Duodenal mucosa (tissue), 2 donors: ENCODE data around the gene SREBF1.
A peak's percentile ranks its signal among the peaks of the same experiment; 100 is the strongest.

Experiments used
- H3K27ac ChIP-seq: one replicate; pipeline ENCODE4 v1.7.0; 2013; ENCODE audit warnings: low read depth, low read length
- H3K27me3 ChIP-seq, 2 donors: one replicate each; pipeline ENCODE4 v1.7.0; 2013; ENCODE audit warnings: low read length in 2 of 2, control low read depth in 1 of 2; ENCODE audit not compliant: insufficient read depth in 2 of 2, control insufficient read depth in 1 of 2
- H3K36me3 ChIP-seq, 2 donors: one replicate each; pipeline ENCODE4 v1.7.0; 2013; ENCODE audit warnings: low read length in 2 of 2, control low read depth in 1 of 2; ENCODE audit not compliant: insufficient read depth in 2 of 2, control insufficient read depth in 1 of 2
- H3K4me1 ChIP-seq, 2 donors: one replicate each; pipeline ENCODE4 v1.7.0; 2013; ENCODE audit warnings: low read length in 2 of 2, control low read depth in 1 of 2; ENCODE audit not compliant: insufficient read depth in 2 of 2, control insufficient read depth in 1 of 2
- H3K4me3 ChIP-seq, 2 donors: one replicate each; pipeline ENCODE4 v1.7.0; 2013; ENCODE audit warnings: low read length in 2 of 2, low read depth in 1 of 2
- H3K9ac ChIP-seq, 2 donors: one replicate each; pipeline ENCODE4 v1.7.0; 2013; ENCODE audit warnings: low read length in 2 of 2, low read depth in 1 of 2
- H3K9me3 ChIP-seq, 2 donors: one replicate each; pipeline ENCODE4 v1.7.0; 2013; ENCODE audit warnings: low read length in 2 of 2, control low read depth in 1 of 2; ENCODE audit not compliant: control insufficient read depth in 1 of 2

Gene SREBF1

DNA sequence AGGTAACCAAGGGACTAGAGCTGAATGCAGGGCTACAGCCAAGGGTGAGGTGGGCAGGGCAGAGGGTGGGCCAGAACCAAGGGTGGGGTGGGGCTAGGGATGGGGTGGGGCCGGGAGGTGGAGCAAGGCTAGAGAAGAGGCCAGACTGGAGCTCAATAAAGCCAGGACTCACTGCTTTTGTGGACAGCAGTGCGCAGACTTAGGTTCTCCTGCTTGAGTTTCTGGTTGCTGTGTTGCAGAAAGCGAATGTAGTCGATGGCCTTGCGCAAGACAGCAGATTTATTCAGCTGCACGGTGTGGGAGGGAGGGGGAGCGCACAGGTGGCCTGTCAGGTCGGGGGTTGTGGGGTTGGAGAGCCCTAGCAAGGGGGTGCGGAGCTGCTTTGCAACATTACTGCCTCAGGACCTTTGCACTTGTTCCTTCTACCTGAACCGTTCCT lies 18.7 kb downstream of the SREBF1 start:
- no peak overlapping the region for H3K27ac ChIP-seq

DNA sequence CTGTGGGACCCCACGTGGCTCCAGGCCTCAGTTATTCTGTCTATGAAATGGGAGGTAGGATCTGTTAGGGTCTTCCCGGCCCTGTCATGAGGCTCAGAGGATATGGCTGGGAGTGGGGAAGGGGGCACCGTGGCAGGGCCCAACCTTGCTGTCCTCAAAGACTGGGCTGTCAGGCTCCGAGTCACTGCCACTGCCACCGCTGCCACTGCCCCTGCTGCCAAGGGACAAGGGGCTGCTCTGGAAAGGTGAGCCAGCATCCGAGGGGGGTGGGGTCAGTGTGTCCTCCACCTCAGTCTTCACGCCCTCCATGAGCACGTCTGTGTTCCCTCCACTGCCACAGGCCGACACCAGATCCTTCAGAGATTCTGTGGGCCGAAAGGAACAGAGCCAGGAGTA lies 19.2 kb downstream of the SREBF1 start:
- no peaks in the 10 kb centered on the region for H3K27me3 ChIP-seq
- no peak overlapping the region for H3K27ac ChIP-seq
- no peaks in the 10 kb centered on the region for H3K9me3 ChIP-seq
- H3K9ac ChIP-seq: peak overlapping the region in 1 of 2 donors; percentile 2
- no peak overlapping the region for H3K4me3 ChIP-seq
- H3K36me3 ChIP-seq: peaks cover 20 to 69% of the 10 kb centered on the region in 2 donors
- peaks cover 42 to 45% of the 10 kb centered on the region in 2 donors for H3K4me1 ChIP-seq

More for the DNA sequence above, 18.7 kb downstream of the SREBF1 start:
- Histone ChIP-seq H3K4me1 (peaks cover 47 to 50% of the 10 kb centered on the region in 2 donors), H3K4me3 (no peak overlapping the region), H3K9me3 (no peaks in the 10 kb centered on the region), H3K9ac (no peak overlapping the region), H3K27me3 (no peaks in the 10 kb centered on the region), H3K36me3 (peaks cover 15 to 65% of the 10 kb centered on the region in 2 donors)

DNA sequence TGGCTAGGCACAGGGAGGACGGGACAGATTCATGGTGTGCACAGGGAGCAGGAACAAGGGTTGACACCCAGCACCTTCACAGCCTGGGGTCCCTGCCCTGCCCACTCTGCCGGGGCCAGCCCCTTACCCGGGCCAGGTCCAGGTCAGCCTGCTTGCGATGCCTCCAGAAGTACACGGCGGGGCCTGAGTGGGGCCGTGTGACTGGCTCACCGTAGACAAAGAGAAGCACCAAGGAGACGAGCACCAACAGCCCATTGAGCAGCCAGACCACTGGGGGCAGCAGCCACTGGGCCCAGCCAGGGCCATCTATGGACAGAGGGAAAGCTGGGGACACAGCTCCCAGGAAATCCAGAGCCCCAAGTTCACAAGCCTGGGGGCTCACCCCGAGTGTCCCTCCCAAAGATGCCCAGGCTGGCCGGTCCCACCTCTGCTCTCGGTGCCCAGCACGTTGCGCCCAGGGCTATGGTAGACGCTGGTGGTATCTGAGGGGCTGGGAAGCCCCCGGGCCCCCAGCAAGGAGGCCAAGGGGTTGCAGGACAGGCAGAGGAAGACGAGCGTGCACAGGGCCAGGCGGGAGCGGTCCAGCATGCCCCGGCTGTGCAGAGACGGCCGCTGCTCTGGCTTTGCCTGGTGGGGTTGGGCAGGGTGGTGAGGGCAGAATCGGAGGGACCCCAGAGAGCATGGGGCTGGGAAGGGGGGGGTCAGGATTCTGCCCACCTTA lies 19.8 kb downstream of the SREBF1 start:
- Histone ChIP-seq H3K9me3 (no peaks in the 10 kb centered on the region), H3K4me1 (peaks cover 37 to 39% of the 10 kb centered on the region in 2 donors), H3K9ac (no peak overlapping the region), H3K4me3 (no peak overlapping the region), H3K27ac (no peak overlapping the region), H3K27me3 (no peaks in the 10 kb centered on the region), H3K36me3 (peaks cover 21 to 69% of the 10 kb centered on the region in 2 donors)

DNA sequence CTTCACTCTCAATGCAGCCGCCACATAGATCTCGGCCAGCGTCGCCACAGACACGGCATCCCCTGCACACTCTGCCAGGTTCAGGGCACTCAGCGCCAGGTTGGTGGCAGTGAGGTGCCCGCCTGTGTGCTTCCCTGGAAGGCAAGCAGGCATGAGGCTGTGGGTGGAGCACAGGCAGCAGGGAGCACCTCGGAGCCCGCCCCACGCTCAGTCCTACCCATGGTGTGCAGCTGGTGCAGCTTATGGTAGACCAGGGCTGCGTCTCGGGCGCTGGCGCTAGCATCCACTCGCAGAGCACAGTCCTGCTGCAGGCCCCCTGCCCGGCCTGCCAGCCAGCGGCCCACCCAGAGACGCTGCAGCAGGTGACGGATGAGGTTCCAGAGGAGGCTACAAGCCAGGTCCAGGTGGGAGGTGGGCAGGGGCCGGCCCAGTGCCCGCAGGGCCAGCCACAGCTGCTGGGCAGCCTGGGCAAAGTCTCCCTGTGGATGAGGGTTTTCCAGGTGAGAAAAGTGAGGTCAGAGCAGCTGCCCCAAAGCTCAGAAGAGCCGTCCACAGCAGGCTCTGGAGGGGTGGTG lies 20.5 kb downstream of the SREBF1 start:
- peaks cover 21 to 73% of the 10 kb centered on the region in 2 donors for H3K36me3 ChIP-seq
- H3K27me3 ChIP-seq: no peaks in the 10 kb centered on the region
- no peak overlapping the region for H3K9ac ChIP-seq
- peaks cover 33 to 36% of the 10 kb centered on the region in 2 donors for H3K4me1 ChIP-seq
- no peak overlapping the region for H3K27ac ChIP-seq
- no peaks in the 10 kb centered on the region for H3K9me3 ChIP-seq
- no peak overlapping the region for H3K4me3 ChIP-seq

DNA sequence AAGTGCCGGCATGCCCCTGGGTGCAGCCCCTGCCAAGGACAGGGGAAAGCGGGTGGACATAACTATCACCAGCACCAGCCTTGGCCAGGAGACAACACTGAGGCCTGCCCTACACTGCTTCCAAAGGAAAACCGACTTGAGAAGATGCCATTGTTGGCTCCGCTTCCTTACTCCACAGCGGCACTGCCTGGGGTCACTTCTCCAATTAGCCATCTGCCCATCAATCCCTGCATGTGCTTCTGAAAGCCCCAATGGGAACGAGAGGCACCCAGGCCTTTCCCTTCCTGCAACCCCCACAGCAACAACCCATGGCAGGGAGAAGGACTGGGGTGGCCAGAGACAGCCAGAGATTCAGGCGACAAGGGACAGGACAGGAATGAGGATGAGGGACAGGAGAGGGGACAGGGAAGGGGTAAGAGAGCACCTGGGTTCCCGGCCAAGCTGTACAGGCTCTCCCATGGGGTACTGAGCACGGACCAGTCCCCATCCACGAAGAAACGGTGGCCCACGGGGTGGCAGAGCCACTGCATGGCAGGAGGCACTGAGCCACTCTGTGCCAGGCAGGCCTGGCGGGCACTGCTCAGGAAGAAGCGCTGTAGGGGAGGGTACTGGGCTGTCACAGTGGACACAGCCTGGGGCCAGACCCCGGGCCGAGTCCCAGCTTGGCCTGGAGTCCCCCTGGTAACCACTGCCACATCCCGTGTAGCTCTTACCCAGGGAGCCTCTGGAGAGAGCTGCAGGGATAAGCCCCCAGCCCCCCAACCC lies 21.2 kb downstream of the SREBF1 start:
- no peaks in the 10 kb centered on the region for H3K9me3 ChIP-seq
- H3K4me1 ChIP-seq: peaks cover 26 to 30% of the 10 kb centered on the region in 2 donors
- H3K27me3 ChIP-seq: no peaks in the 10 kb centered on the region
- no peak overlapping the region for H3K27ac ChIP-seq
- H3K9ac ChIP-seq: no peak overlapping the region
- no peak overlapping the region for H3K4me3 ChIP-seq
- peaks cover 20 to 73% of the 10 kb centered on the region in 2 donors for H3K36me3 ChIP-seq

DNA sequence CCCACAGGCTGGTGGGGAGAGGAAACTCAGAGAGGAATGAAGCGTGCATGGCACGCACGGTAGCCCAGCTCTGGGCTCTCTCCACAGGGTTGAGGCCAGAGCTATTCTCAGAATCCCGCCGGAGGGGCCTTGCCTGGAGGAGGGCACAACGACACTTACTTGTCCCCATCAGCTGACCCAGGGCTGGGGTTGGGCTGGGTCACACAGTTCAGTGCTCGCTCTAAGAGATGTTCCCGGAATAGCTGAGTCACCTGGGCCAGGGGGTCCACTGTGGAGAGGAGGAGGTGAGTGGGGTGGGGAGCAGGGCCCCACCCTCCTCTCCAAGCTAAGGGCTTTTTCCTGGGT lies 21.8 kb downstream of the SREBF1 start:
- no peak overlapping the region for H3K4me3 ChIP-seq
- no peaks in the 10 kb centered on the region for H3K9me3 ChIP-seq
- no peak overlapping the region for H3K27ac ChIP-seq
- H3K27me3 ChIP-seq: no peaks in the 10 kb centered on the region
- H3K36me3 ChIP-seq: peaks cover 17 to 69% of the 10 kb centered on the region in 2 donors
- H3K4me1 ChIP-seq: peaks cover 20 to 26% of the 10 kb centered on the region in 2 donors
- H3K9ac ChIP-seq: no peak overlapping the region

DNA sequence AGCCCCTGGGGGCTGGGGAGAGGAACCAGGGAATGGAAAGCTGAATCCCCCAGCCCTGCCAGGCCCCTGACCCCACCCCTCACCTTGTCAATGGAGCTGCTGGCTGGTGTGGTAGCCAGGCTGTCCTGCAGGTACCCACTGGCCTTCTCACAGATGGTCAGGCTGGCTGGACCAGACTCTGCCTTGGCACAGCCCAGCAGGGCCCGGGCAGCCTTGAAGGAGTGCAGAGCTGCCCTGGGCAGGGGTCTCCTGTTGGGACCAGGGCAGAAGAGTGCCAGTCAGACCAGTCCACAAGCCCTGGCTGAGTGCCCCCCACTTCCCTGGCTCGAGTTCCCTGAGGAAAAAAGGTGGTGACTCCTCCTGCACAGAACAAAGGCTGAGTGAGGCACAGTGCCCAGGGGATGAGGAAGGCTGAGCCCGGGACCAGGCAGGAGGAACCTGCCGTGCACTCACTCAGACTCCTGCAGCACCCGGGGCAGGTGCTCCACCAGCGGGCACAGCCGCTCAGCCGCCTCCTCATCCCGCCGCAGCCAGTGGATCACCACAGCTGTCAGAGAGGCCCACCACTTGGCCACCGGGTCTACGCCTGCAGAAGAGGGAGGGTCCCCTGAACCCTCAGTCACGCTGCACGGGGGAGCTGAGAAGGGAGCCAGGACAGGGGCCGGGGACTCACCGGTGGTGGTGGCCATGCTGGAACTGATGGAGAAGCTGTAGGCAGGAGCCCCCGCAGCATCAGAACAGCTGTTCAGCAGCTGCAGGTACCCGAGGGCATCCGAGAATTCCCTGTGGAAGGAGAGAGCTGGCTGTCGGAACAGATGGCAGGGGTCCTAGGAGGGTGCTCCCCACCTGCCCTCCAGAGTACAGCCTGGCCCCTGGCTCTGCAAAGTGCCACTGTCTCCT lies 22.4 kb downstream of the SREBF1 start:
- Histone ChIP-seq H3K27ac (no peak overlapping the region), H3K4me3 (no peak overlapping the region), H3K4me1 (peaks cover 14 to 20% of the 10 kb centered on the region in 2 donors), H3K36me3 (peaks cover 17 to 65% of the 10 kb centered on the region in 2 donors), H3K27me3 (no peaks in the 10 kb centered on the region), H3K9me3 (no peaks in the 10 kb centered on the region), H3K9ac (no peak overlapping the region)

DNA sequence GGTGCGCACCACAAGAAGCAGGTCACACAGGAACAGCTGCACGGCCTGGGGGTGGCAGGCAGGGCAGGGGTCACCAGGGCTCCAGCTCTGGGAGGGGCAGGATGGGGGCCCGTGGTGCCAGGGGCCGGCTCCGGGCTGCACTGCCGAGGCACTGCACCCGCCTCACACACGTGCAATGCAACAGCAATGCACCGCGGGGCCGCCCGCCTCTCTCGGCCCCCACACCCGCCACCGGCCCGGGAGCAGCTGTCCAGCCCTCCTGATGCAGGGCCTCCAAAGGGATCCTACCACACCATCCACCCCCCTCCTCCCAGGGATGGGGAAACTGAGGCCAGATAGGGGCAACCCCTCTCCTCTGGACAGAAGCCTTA lies 23.1 kb downstream of the SREBF1 start:
- Histone ChIP-seq H3K4me3 (no peak overlapping the region), H3K27me3 (no peaks in the 10 kb centered on the region), H3K4me1 (peaks cover 7 to 14% of the 10 kb centered on the region in 2 donors), H3K27ac (no peak overlapping the region), H3K9ac (no peak overlapping the region), H3K9me3 (no peaks in the 10 kb centered on the region), H3K36me3 (peaks cover 10 to 58% of the 10 kb centered on the region in 2 donors)

DNA sequence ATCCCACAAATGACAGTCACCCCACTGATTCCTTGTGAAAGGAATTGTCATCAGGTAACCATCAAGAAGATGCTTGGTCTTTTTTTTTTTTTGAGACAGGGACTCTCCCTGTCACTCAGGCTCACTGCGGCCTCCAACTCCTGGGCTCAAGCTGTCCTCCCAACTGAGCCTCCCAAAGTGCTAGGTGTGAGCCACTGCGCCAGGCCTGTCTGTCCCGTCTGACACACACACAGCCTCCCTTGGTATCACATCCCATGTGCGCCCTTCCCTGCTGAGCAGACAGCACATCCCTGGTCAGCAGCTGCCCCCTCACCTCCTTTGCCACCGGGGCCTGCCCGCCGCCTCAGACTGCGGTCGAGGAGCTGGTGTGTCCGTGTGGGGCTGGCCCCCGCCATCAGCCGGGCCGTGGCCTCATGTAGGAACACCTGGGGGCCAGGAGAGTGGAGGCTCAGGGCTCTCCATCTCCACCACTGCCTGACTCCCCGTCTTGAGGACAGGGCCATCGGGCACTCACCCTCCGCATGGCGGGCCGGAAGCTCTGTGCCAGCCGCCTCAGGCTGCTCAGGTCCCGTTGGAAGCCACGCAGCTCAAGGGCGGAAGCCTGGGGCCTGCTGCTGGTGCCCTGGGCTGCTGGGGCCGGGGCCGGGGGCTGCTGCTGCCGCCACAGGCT lies 23.6 kb downstream of the SREBF1 start:
- Histone ChIP-seq H3K9ac (no peak overlapping the region), H3K27me3 (no peaks in the 10 kb centered on the region), H3K9me3 (no peaks in the 10 kb centered on the region), H3K4me1 (peaks cover 2 to 11% of the 10 kb centered on the region in 2 donors), H3K4me3 (no peak overlapping the region), H3K36me3 (peaks cover 6 to 55% of the 10 kb centered on the region in 2 donors), H3K27ac (no peak overlapping the region)
